HG02759 (cell line): ENCODE measurements around the gene NCKAP5.

ENCODE experiments used
- ATAC-seq: cut with Tn5 transposase; IDR thresholded peaks from one replicate; pipeline ENCODE4 v1.9.1; 2021; ENCODE audit warnings: mild to moderate bottlenecking, moderate library complexity; ENCODE audit not compliant: unreplicated experiment

The NCKAP5 gene

GRCh38 chr2:132915812-132916549, 652.3 kb downstream of the NCKAP5 start:
- ATAC-seq: peak; percentile 53

GRCh38 chr2:132911726-132912724, 656.2 kb downstream of the NCKAP5 start:
- ATAC-seq: no peak

GRCh38 chr2:132910432-132910831, 657.8 kb downstream of the NCKAP5 start:
- no peak for ATAC-seq

GRCh38 chr2:132909427-132909826, 658.8 kb downstream of the NCKAP5 start:
- ATAC-seq: no peak

GRCh38 chr2:132904142-132904842, 664.0 kb downstream of the NCKAP5 start:
- ATAC-seq: no peak

- ATAC-seq: no peak
Measured at GRCh38 chr2:132902626-132903025, 665.6 kb downstream of the NCKAP5 start.

GRCh38 chr2:132901661-132902060, 666.6 kb downstream of the NCKAP5 start:
- ATAC-seq: no peak

- ATAC-seq: no peak
Measured at GRCh38 chr2:132897111-132897510, 671.2 kb downstream of the NCKAP5 start.

GRCh38 chr2:132896073-132896472, 672.2 kb downstream of the NCKAP5 start:
- no peak for ATAC-seq

- ATAC-seq: no peak
Measured at GRCh38 chr2:132891498-132891897, 676.8 kb downstream of the NCKAP5 start.

GRCh38 chr2:132886574-132886973, 681.7 kb downstream of the NCKAP5 start:
- ATAC-seq: no peak

GRCh38 chr2:132884705-132885104, 683.6 kb downstream of the NCKAP5 start:
- ATAC-seq: no peak

GRCh38 chr2:132884292-132884691, 684.0 kb downstream of the NCKAP5 start:
- ATAC-seq: no peak

GRCh38 chr2:132883430-132883829, 684.8 kb downstream of the NCKAP5 start:
- ATAC-seq: no peak

GRCh38 chr2:132881546-132881945, 686.7 kb downstream of the NCKAP5 start:
- no peak for ATAC-seq

- ATAC-seq: no peak
Measured at GRCh38 chr2:132877923-132878322, 690.3 kb downstream of the NCKAP5 start.

GRCh38 chr2:132876745-132877391, 691.4 kb downstream of the NCKAP5 start:
- ATAC-seq: no peak

- ATAC-seq: no peak
Measured at GRCh38 chr2:132875193-132875592, 693.1 kb downstream of the NCKAP5 start.

GRCh38 chr2:132873738-132874137, 694.5 kb downstream of the NCKAP5 start:
- ATAC-seq: no peak

GRCh38 chr2:132871831-132872230, 696.4 kb downstream of the NCKAP5 start:
- ATAC-seq: no peak

- ATAC-seq: no peak
Measured at GRCh38 chr2:132863961-132864360, 704.3 kb downstream of the NCKAP5 start.
